ENCODE results near the gene CPSF4L.

The CPSF4L gene

DNA sequence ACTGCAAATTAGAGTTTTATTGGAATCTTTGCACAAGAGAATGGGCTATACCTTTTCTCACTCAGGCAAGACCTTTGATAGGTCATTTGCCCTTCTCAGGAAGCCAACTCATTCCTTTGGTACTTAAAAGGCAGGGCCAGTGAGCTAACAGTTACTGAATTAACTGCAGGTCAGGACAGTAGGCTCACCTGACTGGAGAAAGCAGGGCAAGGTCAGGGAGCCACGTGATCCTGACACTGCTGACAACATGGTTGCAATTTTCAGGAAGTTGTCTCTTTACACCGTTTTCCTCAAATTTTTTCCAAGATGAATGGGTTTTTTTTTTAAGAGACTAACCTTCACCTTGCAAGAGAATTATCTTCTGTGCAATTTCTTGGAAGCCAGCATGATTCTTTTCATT, 21.1 kb downstream of the CPSF4L start:
- no peak for DNase-seq (ENCODE audit: low read depth, low spot score)
- peak overlapping the region; percentile 40 for H3K27ac ChIP-seq

DNA sequence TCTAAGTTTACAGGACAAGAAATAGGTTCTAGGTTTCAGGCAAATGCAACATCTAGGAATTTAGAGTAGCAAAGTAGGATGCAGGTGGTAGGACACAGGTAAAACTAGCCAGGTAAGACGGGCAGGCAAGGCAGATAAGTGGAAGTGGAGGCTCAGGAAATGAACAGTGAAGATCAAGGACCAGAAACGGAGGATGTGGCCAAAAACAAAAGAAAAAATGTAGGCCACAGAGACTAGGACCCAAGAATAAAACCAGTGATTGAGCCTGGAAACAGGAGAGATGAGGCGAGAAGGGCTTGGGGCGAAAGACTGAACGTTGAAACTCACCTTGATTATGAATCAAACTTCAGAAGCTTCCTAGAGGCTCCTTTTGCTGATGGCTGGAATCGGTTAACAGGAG, 24.0 kb downstream of the CPSF4L start:
- H3K27ac ChIP-seq, result no peak overlapping the region
- no peak for DNase-seq (ENCODE audit: low read depth, low spot score)

DNA sequence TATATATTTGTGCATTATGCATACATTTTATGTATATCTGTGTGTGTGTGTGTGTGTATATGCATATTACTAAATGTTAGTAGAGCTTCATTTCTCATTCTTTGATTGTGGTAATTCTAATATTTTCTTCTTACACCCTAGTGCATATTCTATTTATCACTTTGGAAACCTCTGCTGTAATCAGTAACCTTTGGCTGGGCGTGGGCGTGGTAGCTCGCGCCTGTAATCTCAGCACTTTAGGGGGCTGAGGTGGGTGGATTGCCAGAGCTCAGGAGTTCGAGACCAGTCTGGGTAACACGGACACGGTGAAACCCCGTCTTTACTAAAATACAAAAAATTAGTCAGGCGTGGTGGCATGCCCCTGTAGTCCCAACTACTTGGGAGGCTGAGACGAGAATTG, 26.9 kb downstream of the CPSF4L start:
- no peak overlapping the region for H3K27ac ChIP-seq
- DNase-seq (ENCODE audit: low read depth, low spot score), result no peak

DNA sequence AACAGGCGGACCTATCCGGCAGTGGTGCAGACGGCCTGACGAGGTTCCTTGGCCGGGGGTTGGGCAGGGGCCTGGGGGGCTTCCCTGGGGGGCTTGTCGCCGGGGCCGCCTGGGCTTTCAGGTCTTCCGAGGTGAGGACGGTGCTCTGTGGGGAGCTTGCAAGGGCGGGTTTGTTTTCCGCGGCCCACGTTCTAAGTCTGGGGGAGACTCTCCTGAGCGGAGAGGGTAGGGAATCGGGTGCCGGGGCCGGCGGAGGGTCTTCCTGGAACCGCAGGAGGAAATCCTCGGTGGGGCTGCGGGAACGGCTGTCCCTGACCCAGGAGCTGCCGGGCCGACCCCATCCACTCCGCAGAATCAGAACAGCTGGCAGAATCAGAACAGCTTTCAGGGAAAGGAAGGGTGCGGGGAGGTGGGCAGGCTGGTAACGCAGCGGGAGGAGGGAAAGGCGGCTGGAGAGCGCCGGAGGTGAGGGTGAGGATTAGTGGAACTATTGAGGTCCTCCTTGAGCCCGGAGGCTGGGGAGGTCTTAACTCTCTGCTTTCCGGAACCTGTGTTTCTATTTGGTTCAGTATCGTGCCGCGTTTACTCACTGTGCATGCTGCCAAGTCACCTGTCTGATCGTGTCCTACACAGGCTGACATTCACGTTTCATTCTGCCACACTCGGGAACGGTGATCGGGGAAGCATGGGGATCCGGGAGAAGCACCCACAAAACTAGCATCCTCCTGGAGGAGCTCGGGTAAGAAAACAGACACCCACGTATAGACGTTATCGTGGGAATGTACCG, 28.9 kb downstream of the CPSF4L start:
- peak overlapping the region; percentile 67 for H3K27ac ChIP-seq
- DNase-seq (ENCODE audit: low read depth, low spot score), result no peak

DNA sequence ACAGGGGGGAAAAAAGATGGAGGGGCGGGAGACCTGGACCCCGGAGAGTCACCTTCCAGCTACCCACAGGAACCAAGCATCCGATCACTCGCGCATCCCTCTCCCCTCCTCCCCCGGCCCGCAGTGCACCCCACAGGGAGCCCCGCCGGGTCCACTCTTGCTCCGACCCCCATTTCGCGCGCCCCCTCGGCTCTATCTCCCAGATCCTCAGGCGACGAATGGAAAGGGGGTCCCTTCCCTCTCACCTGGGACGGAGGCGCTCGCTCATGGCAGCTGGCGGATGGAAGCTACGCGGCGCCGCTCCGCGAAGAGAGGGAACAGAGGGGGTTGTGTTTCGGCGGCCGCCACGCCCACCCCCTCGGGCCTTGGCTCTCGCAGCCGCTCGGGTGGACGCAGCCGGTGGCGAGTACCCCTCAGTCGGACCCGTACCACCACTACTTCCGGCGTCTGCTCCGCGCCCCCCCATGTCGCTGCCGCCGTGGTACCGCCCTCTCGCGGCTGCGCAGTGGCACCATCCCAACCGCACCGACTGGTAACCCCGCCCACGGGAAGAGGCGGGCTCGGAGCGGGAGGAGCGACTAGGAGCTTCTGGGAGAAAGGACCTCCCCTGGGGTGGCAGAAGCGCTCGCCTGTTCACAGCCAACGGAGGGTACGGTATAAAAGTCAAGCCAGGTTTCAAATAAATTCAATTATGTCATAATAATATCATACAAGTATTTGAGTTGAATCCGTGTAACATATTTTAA, 29.7 kb downstream of the CPSF4L start:
- H3K27ac ChIP-seq, result peak overlapping the region; percentile 67
- DNase-seq (ENCODE audit: low read depth, low spot score), result peak; percentile 46

DNA sequence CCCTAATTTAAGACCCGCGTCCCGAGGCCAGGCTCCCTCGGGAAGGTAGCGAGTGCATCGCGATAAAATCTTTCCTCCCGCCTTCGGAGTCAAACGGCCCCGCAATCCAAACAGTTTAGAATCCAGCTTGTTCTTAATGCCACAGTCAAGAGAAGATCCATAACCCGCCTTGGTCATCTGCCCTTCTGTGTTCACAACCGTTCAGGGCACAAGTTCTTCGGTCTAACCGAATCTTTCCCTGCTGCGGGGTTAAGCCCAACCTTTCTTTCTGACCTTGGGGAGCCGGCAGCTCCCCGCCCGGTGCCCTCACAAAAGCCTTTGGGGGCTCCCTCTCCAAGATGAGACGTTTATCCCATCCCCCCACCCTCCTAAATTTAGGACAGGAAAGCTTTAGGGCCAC, 30.3 kb downstream of the CPSF4L start:
- peak overlapping the region; percentile 67 for H3K27ac ChIP-seq
- no peak for DNase-seq (ENCODE audit: low read depth, low spot score)

DNA sequence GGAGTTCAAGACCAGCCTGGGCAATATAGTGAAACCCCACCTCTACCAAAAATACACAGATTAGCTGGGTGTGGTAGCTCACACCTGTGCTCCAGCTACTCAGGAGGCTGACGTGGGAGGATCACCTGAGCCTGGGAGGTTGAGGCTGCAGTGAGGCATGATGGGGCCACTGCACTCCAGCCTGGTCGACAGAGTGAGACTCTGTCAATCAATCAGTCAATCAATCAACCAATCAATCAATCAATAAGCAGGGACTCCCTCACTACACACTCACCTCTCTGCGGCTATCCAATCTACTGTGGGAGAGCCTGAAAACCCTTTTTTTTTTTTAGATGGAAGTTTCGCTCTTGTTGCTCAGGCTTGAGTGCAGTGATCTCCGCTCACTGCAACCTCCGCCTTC, 31.6 kb downstream of the CPSF4L start:
- DNase-seq (ENCODE audit: low read depth, low spot score), result no peak
- H3K27ac ChIP-seq, result no peak overlapping the region

DNA sequence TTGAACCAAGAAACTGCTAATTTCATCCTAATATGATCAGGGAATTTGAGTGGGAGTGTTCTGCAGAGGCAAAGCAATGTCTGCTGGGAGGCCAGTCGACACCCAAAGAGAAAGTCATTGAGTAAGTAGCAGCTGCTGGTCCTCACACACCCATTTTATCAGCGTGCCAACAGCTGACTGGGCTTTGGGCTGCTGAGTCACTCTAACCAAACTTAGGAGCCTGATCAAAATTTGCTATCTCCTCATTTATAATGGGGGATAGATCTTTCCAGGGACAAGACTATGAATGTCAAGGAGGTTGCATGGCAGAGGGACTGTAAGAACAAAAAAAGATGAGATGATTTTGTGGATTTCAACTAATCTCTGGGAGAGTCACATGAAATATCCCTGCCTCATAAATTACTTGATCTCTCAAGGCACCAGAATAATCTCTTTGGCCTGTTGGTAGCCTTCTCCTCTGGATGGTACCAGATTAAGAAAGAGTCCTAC, 32.9 kb downstream of the CPSF4L start:
- peak overlapping the region; percentile 60 for H3K27ac ChIP-seq

DNA sequence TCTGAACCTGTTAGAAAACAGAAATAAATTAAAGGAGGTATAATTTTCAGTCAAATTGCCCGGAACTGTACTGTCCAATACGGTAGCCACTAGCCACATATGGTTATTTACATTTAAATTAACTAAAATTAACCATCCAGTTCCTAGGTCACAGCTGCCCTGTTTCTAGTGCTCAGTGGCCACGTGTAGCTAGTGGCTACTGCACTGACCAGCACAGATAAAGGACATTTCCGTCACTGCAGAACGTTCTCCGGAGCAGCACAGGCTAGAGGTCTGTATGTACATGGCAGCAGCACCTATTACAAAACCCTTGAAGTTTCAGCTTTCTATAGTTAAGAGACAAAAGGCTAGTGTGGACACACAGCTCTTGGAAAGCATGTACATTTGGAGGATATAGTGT, 33.7 kb downstream of the CPSF4L start:
- DNase-seq (ENCODE audit: low read depth, low spot score), result no peak
- peak overlapping the region; percentile 31 for H3K27ac ChIP-seq

More for the DNA sequence above, 32.9 kb downstream of the CPSF4L start:
- DNase-seq (ENCODE audit: low read depth, low spot score), result no peak

DNA sequence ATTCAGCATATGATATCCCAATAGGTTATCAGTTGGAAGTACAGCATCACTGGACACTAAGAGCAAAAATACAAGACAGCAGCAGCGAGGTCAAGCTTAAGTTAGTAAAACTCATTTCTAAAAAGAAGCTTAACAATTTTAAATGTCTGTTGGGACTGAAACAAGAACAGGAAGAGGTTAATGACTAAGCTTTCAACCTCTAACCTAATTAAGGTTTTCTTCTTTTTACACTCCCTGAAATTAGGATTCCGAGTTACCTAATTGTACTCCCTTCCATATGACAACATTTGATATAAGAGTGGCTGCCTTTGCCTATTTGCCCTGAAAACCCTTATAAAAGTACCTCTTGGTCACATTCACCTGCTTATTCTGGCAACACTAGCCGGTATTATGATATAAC, 34.3 kb downstream of the CPSF4L start:
- peak overlapping the region; percentile 31 for H3K27ac ChIP-seq
- no peak for DNase-seq (ENCODE audit: low read depth, low spot score)

DNA sequence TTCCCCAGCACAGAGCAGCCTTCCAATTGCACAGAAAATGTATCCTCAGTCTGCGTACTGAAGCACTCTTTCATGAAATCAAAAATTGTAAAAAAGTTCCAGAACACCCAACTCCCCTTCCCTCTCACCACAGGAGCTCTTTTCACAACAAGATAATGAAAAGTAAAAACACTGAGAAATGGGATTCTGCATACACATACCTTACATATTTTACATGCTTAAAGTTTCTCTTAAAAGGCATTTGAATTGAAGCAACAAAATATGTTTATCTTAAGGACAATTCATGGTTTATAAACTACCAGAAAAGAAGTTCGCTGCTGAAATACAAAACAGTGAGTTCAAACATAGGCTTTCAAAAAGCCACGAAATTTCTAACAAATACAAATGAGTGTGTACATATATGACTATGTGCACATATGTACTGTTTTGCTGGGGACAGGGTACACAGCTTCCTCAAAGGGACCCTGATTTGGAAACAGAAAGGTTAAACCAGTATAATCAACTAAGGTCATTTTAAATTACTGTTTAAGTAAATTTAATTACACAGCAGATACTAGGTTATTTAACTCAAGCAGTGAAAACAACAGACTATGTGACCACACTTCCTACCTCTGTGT, 35.0 kb downstream of the CPSF4L start:
- peak overlapping the region; percentile 31 for H3K27ac ChIP-seq
- DNase-seq (ENCODE audit: low read depth, low spot score), result no peak

DNA sequence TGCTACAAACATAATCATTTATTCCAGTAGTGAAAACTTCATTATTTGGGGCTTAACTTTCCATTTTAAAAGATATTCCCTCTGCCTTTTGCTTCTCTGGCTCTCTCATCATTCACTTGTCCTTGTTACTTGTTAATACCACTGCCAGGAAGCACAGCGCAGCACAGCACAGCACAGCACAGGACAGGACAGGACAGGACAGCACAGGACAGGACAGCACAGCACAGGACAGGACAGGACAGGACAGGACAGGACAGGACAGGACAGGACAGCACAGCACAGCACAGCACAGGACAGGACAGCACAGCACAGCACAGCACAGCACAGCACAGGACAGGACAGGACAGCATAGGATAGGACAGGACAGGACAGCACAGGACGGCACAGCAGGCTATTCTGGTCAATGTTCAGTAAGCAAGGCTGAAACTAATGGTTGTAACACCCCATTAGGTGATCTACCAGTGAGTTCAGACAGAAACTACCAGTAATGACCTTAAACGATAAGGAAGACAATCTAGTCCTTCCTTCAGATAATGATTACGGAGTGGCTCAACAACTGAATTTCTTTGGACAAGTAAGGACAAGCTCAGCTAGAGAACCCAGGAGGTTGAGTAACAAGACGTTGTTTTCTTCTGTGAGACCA, 36.9 kb downstream of the CPSF4L start:
- H3K27ac ChIP-seq, result peak overlapping the region; percentile 66
- no peak for DNase-seq (ENCODE audit: low read depth, low spot score)

DNA sequence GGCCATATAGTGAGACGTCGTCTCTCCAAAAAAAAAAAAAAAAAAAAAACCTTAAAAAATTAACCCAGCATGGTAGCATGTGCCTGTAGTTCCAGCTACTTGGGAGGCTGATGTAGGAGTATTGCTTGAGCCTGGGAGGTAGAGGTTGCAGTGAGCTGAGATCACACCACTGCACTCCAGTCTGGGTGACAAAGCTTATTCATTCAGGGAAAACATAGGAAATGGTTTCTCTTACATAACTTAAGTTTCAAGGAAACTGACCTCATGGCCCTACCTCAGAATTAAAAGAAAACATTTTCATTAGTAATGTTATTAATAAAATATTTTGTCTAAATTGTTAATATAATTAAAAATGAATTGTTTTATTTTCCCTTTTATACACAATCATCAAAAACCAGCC, 37.4 kb downstream of the CPSF4L start:
- H3K27ac ChIP-seq, result peak overlapping the region; percentile 66
- DNase-seq (ENCODE audit: low read depth, low spot score), result no peak

DNA sequence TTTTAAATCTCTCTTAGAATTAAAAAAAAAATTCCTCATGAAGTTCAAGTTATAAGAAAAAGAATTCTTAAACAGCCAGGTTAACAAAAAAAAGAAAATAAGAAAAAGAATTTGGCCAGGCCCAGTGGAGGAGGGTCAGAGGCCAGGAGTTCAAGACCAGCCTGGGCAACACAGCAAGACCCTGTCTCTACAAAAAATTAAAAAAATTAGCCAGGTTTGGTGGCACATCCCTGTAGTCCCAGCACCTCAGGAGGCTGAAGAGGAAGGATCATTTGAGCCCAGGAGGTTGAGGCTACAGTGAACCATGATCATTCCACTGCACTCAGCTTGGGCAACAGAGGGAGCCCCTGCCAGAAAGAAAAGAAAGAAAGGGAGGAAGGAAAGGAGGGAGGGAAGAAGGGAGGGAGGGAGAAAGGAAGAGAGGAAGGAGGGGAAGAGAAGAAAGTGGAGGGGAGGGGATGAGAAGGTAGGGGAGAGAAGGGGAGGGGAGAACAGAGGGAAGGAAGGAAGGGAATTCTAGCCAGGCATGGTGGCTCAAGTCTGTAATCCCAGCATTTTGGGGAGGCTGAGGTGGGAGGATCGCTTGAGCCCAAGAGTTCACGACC, 38.0 kb downstream of the CPSF4L start:
- peak overlapping the region; percentile 66 for H3K27ac ChIP-seq
- no peak for DNase-seq (ENCODE audit: low read depth, low spot score)

DNA sequence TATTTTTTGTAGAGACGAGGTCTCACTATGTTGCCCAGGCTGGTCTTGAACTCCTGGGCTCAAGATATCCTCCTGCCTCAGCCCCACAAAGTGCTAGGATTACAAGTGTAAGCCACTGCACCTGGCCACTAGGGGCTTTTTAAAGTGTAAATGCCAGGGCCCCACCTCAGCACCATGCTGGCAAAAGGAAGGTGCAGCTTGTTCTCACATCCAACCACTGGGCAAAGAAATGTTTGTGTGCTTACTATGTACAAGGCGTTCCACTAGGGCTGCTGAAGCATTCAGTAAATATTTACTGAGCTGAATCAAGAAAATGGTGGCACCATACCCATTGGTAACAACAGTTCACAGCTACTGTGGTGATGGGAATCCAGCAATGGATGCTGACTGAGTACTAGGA, 46.2 kb downstream of the CPSF4L start:
- DNase-seq (ENCODE audit: low read depth, low spot score), result no peak
- H3K27ac ChIP-seq, result no peak overlapping the region

DNA sequence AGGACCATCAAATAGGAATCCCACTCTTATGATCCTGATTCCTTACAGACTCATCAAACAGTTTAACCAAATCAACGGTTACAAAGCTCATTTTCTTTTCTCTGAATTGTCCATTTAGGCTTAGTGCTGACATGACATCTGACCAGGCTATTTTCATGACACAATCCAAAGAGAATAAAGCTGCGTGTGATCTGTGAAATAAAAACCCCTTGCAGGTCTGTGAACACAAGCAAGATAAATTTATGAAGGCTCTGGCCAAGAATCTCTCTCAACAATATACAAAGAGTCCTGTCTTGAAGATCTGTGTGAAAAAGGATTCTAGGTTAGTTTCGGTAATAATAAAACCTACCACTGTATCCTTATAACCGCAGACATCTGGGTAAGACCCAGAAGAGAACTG, 46.8 kb downstream of the CPSF4L start:
- H3K27ac ChIP-seq, result no peak overlapping the region
- no peak for DNase-seq (ENCODE audit: low read depth, low spot score)

DNA sequence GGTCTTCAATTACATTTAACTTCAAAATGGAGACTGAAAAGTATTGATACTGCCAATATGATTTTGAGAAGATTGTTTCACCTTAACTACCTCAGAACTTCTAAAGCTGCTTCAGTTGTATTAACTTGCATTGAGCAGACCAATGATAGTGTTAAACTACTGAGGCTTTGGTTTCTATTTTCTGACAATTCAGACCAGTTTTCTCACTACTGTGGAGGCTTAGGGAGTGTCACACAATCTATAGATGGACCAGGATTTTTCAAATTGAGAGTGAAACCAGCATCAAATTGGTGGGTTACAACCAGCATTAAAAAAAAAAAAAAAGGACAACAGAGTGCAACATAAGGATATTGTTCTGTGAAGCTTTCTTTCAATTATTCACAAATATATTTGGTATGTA, 47.7 kb downstream of the CPSF4L start:
- no peak for DNase-seq (ENCODE audit: low read depth, low spot score)
- H3K27ac ChIP-seq, result no peak overlapping the region

DNA sequence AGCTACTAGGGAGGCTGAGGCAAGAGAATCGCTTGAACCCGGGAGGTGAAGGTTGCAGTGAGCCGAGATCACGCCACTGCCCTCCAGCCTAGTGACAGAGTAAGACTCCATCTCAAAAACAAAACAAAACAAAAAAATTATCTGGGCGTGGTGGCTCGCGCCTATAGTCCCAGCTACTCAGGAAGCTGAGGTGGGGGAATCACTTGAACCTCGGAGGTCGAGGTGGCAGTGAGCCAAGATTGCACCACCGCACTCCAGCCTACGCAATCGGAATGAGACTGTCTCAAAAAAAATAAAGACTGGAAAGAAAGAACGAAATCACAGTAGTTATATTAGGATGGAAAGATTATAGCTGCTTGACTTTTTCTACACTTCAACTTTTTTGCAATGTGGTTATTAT, 49.9 kb downstream of the CPSF4L start:
- no peak overlapping the region for H3K27ac ChIP-seq
- DNase-seq (ENCODE audit: low read depth, low spot score), result no peak

DNA sequence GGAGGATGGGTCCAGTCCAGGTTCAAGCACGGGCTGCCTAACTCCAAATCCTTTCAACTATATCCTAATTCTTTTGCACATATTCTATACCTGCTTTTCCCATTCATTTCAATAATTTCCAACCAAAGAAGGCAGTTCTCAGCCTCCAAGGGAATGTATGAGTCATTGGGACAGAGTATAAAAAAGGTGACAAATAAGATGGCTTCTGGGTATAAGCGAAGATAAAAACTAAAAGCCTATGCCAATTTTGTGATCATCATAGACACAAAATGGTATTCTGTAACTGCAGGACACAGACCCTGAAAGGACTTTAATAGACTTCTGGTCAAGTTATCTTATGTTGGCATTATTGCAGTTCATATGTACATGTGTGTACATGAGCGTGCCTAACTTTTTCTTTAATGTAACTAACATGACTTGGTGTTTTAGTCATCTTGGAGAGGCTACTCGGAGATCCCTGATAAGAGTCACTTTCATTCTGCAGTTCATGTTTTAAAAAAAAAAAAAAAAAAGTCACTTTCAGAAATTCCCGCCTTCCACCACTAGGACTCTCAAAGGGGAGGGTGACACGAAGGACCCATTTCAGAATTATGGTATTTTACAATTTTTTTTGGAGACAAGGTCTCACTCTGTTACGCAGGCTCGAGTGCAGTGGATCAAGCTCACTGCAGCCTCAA, 51.5 kb downstream of the CPSF4L start:
- no peak for DNase-seq (ENCODE audit: low read depth, low spot score)
- peak overlapping the region; percentile 8 for H3K27ac ChIP-seq

DNA sequence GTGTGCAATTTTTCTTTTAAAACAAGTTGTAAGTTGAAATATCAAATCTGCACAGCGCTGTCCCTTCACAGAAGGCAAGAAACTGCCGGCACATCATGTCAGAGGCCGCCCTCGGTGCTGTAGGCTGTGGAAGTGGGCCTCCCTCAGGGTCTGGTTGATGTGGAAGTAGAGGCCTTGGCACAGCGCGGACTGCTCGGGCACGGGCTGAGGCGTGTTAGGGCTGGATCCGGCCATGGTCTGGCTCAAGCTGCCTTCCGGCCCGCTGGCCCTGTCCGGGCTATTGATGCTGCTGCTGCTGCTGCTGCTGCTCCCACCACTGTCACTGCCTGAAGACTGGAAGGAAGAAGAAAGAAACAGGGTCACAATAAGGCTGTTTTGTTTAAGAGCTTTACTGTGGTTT, 52.2 kb downstream of the CPSF4L start:
- H3K27ac ChIP-seq, result peak overlapping the region; percentile 8
- no peak for DNase-seq (ENCODE audit: low read depth, low spot score)

Measured in epithelial cell of prostate (primary cell).